ENCODE data around the gene ABCC3. TPM values are rescaled to one million over a fixed set of nuclear protein-coding genes. Genes with fewer than 3 reads are reported as not detected.

ABCC3 gene
- total RNA-seq, 6 donors from 2014 or later, result 34.2 to 268 (median 57.7) TPM

DNA sequence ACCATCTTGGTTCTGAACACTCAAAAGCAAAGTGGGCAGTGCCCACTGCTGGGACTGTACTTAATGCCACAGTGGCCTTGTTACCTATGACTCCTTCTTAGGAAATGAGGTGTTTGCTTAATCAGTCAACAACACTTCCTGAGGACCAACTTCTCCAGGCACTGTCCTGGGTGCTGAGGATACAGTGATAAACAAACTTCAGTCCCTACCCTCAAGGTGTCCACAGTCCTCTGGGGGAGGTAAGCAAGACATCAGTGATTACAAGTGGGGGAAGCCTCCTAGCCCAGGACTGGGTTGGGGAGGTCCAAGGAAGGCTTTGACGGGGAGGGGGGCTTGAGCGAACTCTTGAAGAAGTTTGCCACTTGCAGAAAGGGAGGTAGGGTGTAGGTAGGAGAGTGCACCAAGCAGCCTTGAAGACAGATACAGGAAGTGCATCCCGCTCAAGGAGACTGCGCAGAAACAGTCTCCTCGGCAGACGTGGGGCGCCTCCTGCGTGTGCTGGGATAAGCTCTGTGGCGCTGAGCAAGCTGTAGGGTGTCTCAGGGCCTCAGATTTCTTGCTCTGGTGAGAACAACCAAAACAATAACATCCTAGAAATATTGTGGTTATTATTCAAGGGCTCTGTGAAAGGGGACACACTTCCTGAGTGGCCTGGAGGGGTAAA, 2.6 kb upstream of the ABCC3 start:
- 92% methylated on average over 9 of the region's 9 CpGs for WGBS, 2 donors
- no peaks in the 10 kb centered on the region for H3K36me3 ChIP-seq
- TF ChIP-seq EP300 (IDR thresholded peaks at IDR 0.05), result no peak
- no peak for TF ChIP-seq POLR2AphosphoS5 (IDR thresholded peaks at IDR 0.05)
- TF ChIP-seq CTCF (IDR thresholded peaks at IDR 0.05), result no peak
- TF ChIP-seq POLR2A (IDR thresholded peaks at IDR 0.05), result no peak
- H3K4me3 ChIP-seq, result no peak overlapping the region
- peaks cover 12 to 44% (median 30%) of the 10 kb centered on the region in 4 donors for H3K4me1 ChIP-seq
- DNase-seq, result no peak
- no peaks in the 10 kb centered on the region for H3K9me3 ChIP-seq
- peaks cover 0 to 18% (median 12%) of the 10 kb centered on the region in 4 donors for H3K27me3 ChIP-seq
- H3K27ac ChIP-seq, result no peak overlapping the region
- no peak for ATAC-seq (ENCODE audit: low FRiP score in 2 of 2)

- peaks cover 0 to 17% (median 12%) of the 10 kb centered on the region in 4 donors for H3K27me3 ChIP-seq
- DNase-seq (no peak), ATAC-seq (ENCODE audit: low FRiP score in 2 of 2) (no peak)
- H3K4me3 ChIP-seq, result no peak overlapping the region
- no peaks in the 10 kb centered on the region for H3K9me3 ChIP-seq
- TF ChIP-seq EP300 (IDR thresholded peaks at IDR 0.05), result no peak
- no peak for TF ChIP-seq POLR2A (IDR thresholded peaks at IDR 0.05)
- no peak for TF ChIP-seq CTCF (IDR thresholded peaks at IDR 0.05)
- TF ChIP-seq POLR2AphosphoS5 (IDR thresholded peaks at IDR 0.05), result no peak
- H3K27ac ChIP-seq, result no peak overlapping the region
- no peaks in the 10 kb centered on the region for H3K36me3 ChIP-seq
- peaks cover 12 to 44% (median 30%) of the 10 kb centered on the region in 4 donors for H3K4me1 ChIP-seq
- 93 to 95% methylated on average over 2 to 5 of the region's 5 CpGs for WGBS, 2 donors
Measured at GRCh38 chr17:50632637-50633036, 2.0 kb upstream of the ABCC3 start.

DNA sequence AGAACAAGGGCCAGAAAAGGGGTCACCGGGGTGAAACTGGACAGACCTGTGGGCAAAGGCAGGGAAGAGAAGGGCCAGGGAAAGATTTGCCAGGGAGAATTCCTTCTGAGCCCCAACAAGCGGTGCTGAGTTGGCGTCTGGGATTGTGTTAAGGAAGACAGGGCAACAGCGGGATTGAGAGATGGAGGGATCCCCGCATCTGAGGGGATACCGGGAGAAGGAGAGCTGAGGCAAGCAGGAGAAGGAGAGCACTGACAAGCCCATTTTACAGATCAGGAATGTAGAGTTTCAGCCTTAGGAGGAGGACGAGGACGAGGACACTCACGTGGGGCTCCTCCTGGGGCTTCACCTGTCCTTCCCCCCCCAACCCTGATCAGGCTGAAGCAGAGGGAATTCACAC, 998 bp upstream of the ABCC3 start:
- Histone ChIP-seq H3K27me3 (peaks cover 0 to 12% (median 8%) of the 10 kb centered on the region in 4 donors), H3K36me3 (no peaks in the 10 kb centered on the region), H3K27ac (no peak overlapping the region), H3K9me3 (no peaks in the 10 kb centered on the region), H3K4me1 (peaks cover 18 to 46% (median 40%) of the 10 kb centered on the region in 4 donors), H3K4me3 (no peak overlapping the region)
- WGBS, 2 donors, result 94% methylated on average over 9 of the region's 9 CpGs
- DNase-seq, result no peak
- ATAC-seq (ENCODE audit: low FRiP score in 2 of 2), result no peak
- TF ChIP-seq CTCF (IDR thresholded peaks at IDR 0.05) (no peak), EP300 (IDR thresholded peaks at IDR 0.05) (no peak)

DNA sequence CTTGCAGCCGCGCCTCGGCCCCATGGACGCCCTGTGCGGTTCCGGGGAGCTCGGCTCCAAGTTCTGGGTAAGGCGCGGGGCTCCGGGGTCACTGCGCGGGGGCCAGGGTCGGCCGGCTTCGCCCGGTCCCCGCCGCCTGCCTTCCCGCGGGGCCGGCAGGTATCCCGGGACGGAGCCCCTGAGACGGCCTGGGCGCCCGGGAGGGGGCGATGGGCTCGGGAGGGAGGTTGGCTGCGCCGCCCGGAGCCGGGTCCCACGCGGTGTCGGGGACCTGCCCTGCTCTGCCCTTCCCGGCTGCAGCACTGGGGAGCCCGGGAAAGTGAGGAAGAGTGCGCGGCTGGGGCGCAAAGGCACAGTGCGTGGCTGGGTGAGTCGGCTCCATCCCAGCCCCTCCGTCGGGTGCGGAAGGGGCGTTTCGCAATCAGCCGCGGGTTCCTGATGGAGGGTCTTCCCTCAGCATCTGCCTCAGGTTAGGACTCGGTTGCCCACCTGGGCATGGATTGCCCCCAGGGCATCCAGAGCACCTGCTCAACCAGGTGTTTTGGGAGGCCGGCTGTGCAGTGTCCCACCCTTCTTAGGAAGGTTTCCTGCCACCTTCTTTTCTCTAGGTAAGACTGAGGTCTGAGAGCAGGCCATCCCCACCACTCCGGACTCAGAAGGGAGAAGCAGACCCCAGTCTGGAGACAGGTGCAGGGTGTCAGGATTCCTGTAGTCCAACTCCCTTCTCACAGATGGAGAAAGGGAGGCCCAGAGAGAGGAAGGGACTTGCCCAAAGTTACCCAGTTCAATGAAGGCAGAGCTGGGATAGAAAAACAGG, 442 bp downstream of the ABCC3 start:
- DNase-seq, result no peak
- peak in 1 of 2 donors; percentile 13 for ATAC-seq (ENCODE audit: low FRiP score in 2 of 2)
- TF ChIP-seq POLR2AphosphoS5 (IDR thresholded peaks at IDR 0.05), result no peak
- peak in 2 of 6 experiments; percentile 6 to 18 for TF ChIP-seq CTCF (IDR thresholded peaks at IDR 0.05)
- Histone ChIP-seq H3K4me3 (peak overlapping the region; percentile 39 to 74 (median 53)), H3K27me3 (peaks cover 0 to 12% (median 8%) of the 10 kb centered on the region in 4 donors), H3K9me3 (no peaks in the 10 kb centered on the region), H3K36me3 (no peaks in the 10 kb centered on the region), H3K4me1 (peaks cover 32 to 61% (median 54%) of the 10 kb centered on the region in 4 donors), H3K27ac (peak overlapping the region; percentile 50 to 75 (median 67))
- WGBS, 2 donors, result 21 to 96% methylated on average over 2 to 15 of the region's 52 CpGs

Data from upper lobe of left lung (tissue), 6 donors.